Ecto neural progenitor cell (in vitro differentiated cells): ENCODE data around the gene MAP2K5.

Experiments
- DNase-seq: peaks from one replicate; pipeline ENCODE4 v3.0.0-alpha.2; 2018; ENCODE audit warnings: low spot score

MAP2K5 gene

GRCh38 chr15:67542420-67543347 is at the start of gene MAP2K5:
MAP2K5 (plus strand) TSS chr15:67542703; CDS start chr15:67543336, 633 bp downstream.
- peak; percentile 89 for DNase-seq

DNA sequence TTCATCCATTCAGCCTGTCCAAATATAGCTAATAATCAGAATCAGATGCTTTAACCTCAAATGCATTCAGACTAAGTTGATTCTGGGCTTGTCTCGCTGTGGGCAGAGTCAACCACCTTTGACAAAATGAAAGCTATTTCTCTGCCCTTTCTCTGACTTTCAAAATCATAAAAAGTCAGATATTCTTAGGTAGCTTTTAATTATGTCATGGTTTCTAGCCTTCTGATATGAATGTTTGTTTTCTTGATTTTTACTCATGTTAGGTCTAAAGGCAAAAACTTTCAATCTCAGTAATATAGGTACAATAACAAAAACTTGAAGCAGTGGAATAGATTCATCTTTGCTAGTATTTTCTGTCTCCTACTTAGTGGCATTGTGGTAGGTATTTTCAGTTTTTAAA is 46.9 kb upstream of the MAP2K5 start:
- DNase-seq = no peak

- no peak for DNase-seq
Measured at GRCh38 chr15:67501177-67501835, 41.2 kb upstream of the MAP2K5 start.

DNA sequence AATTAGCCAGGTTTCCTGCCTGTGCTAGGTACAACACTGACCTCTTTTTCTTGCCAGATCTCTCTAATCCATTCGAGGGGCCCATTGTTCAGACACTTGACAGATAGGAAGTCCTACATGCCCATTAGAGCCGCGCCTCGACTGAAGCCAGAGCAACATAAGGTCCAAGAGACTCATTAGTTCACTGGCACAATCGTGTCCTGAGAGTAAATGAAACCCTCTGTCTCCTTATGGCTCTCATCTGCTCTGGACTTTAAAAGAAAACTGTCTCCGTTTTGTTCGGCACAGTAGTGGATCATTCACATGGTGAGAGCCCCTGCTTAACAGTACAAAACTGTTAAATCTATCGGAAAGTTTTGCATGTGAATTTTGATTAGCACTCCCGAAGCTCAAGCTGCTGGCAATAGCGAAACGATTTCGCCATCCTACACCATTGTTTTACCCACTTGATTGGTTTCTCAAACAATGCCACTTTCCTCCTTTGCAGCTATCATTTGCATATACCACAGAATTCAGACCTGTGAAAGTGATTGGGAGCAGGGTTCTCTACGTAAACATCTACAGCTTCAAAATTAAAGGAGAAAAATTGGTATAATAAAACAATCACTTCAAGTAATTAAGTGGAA is 40.6 kb upstream of the MAP2K5 start:
- DNase-seq = no peak

DNA sequence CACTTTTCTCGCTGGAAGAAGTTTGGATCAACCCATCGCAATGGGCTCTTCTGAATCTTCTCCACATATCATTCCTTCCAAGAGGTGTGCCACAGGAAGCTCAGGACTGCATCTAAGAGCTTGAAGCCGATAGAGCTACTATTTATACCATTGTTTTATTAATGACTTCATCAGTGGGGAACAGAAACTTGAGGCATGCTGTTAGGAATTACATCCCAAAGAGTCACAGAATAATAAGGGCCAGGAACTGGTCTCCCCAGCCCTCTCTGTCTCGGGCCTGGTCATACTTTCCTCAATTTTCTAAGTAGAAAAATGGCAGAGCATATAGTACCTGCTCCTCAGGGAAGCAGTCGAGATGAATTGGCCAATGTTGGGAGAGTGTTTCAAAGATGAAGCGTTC is 38.4 kb upstream of the MAP2K5 start:
- DNase-seq = no peak

GRCh38 chr15:67504796-67505195 is 37.7 kb upstream of the MAP2K5 start:
- DNase-seq = no peak

GRCh38 chr15:67505675-67506572 is 36.6 kb upstream of the MAP2K5 start:
- DNase-seq = no peak

GRCh38 chr15:67506775-67507747 is 35.4 kb upstream of the MAP2K5 start:
- no peak for DNase-seq

GRCh38 chr15:67508407-67508806 is 34.1 kb upstream of the MAP2K5 start:
- no peak for DNase-seq

DNA sequence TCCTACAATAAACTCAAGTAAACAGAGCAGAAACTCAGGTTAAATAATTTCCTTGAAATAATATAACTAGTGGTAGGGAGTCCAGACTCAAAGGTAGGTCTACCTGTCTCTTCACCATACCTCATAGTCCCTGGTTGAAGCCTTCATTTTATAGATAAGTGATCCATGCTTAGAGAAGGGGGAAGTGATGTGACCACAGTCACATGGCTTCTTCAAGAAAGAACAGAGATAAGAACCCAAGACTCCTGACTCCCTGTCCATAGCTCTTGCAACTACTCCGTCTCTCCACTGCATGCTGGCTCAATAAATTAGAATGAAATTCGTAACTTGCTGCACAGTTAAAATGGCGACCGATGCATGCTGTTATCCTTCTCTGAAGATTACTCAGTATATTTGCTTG is 32.6 kb upstream of the MAP2K5 start:
- no peak for DNase-seq

- DNase-seq = no peak
Measured at GRCh38 chr15:67510597-67511190, 31.8 kb upstream of the MAP2K5 start.

DNA sequence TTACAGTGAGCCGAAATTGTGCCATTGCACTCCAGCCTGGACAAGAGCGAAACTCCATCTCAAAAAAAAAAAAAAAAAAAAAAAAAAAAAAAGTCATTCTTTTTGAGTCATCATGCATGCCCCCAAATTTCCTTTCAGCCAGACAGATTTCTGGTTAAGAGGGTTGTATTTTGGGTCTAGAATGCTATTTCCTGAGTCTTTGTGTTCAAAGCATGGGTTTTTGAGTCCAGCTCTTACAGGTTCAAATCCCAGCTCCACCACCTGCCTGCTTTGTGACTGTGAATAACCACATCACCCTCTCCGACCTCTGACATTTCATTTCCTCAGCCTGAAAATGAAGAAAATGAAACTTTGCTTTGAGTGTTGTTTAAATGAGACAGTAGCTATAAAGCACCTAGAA is 30.9 kb upstream of the MAP2K5 start:
- no peak for DNase-seq

DNA sequence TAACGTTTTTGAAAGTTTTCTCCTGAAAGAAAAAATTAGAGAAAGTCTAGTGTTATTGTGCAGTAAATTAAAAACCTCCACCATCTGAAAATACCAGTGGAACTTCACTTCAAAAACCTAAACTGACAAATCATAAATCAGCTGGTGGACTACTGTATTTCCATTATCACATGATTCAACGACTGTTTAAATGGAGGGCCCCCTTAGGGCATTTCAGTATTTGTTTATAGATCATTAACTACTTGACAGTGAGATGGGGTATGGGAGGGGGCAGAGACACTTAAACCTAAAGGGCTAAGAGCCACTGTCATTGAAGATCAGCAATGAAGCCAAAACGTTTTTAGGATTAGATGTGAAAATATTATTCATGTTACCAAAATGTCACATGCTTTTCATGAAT is 30.4 kb upstream of the MAP2K5 start:
- DNase-seq = no peak

- no peak for DNase-seq
Measured at GRCh38 chr15:67512933-67513714, 29.4 kb upstream of the MAP2K5 start.

DNA sequence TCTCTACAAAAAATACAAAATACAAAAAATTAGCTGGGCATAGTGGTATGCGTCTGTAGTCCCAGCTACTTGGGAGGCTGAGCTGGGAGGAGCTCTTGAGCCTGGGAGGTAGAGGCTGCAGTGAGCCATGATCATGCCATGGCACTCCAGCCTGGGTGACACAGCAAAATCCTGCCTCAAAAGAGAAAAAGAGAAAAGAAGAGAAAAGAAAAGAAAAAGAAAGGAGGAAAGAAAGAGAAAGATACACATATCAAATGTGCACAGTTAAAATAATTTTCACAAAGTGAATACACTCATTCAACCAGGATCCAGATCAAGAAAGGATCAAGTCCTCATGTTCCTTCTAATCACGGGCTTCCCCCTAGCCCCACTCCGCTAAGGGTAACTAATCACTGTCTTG is 27.4 kb upstream of the MAP2K5 start:
- no peak for DNase-seq

GRCh38 chr15:67515557-67515956 is 26.9 kb upstream of the MAP2K5 start:
- DNase-seq = no peak

DNA sequence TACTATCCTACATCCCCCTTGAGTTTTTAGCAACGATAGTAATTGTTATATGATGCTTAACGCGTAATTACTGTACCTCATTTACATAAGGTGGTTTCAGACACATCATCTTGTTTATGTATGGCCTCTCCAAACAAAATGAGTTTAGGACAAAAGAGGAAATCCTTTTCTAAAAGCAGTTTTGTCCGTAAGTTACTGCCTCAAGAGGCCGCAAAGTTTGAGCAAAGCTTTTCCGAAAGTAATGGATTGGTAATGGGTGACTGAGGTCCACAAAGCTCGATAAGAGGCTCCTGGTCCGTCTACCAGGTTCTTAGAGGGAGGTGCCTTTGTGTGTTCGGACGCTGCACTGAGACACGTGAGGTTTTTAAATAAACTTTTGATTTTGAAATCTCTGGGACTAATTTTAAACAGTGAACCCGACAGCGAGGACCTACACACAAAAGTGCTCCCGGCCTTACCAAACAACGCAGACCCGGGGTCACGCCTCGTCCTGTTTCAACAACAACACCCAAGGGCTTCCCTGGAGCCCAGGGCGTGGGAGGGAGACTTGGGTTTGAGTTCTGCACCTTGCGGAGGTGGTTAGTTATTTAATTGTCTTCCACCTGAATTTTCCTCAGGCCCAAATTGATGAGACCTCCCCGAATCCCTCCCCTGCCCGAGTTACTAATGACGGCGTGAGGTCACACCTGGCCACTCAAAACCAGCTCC is 22.0 kb upstream of the MAP2K5 start:
- DNase-seq = no peak

DNA sequence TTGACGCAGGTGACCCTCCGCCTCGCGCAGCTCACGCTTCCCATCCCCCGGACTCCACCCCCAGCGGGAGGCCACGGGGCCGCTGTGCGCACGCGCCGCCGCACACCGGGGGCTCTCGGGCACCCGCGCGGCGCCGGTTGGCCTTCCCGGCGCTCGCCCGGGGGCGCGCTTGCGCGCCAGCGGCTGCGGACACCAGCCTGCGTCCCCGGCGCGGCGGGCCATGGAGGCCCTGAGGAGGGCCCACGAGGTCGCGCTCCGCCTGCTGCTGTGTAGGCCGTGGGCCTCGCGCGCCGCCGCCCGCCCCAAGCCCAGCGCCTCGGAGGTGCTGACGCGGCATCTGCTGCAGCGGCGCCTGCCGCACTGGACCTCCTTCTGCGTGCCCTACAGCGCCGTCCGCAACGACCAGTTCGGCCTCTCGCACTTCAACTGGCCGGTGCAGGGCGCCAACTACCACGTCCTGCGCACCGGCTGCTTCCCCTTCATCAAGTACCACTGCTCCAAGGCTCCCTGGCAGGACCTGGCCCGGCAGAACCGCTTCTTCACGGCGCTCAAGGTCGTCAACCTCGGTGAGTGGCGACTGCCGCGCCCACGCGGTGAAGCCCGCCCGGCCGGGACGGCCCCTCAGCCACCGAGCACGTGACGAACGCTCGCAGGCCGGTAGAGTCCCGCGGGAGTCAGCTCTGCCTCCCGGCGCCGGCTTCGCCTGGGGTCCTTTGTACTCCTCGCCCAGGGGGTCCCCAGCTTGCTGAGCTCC is 21.3 kb upstream of the MAP2K5 start, which contains the start of gene C15orf61:
Gene C15orf61, plus strand, starts transcription at position 103 of the 754 bp plus-strand sequence. Its CDS starts 118 bp downstream, at position 221.
- peak; percentile 88 for DNase-seq
